A172 (cell line): ENCODE data around the gene MYEF2. TPM values are rescaled to one million over a fixed set of nuclear protein-coding genes. Genes with fewer than 3 reads are reported as not detected.

Source experiments
- DNase-seq: peaks from one replicate; pipeline ENCODE4 v3.0.0-alpha.2; 2015; ENCODE audit warnings: low spot score
- total RNA-seq: library from RNA; depleted of rRNA; stranded (reverse); fragments of >200 nt; shearing (Covaris generic); gene quantifications from 2 replicates; pipeline ENCODE4 v1.2.3, GENCODE V29; 2014; rRNA removed

Gene MYEF2
- total RNA-seq = 30.4 and 41.4 TPM in 2 replicates

- DNase-seq = peak; percentile 60
Measured at GRCh38 chr15:48177766-48178647, at the start of gene MYEF2. Gene MYEF2 (minus strand): TSS chr15:48178295. CDS start chr15:48178237, 58 bp downstream.

- no peak for DNase-seq
Measured at GRCh38 chr15:48225771-48226170, 47.7 kb upstream of the MYEF2 start.

- DNase-seq = no peak
Measured at GRCh38 chr15:48222627-48223026, 44.5 kb upstream of the MYEF2 start.

GRCh38 chr15:48221885-48222284, 43.8 kb upstream of the MYEF2 start:
- DNase-seq = no peak

- DNase-seq = no peak
Measured at GRCh38 chr15:48221261-48221660, 43.2 kb upstream of the MYEF2 start.

GRCh38 chr15:48205981-48206380, 27.9 kb upstream of the MYEF2 start, which contains the start of gene SLC12A1:
Gene SLC12A1 (plus strand): TSS chr15:48206302. CDS start chr15:48207720, 1,418 bp downstream.
- no peak for DNase-seq

GRCh38 chr15:48202068-48202467, 24.0 kb upstream of the MYEF2 start:
- DNase-seq = no peak

- DNase-seq = no peak
Measured at GRCh38 chr15:48191574-48192225, 13.6 kb upstream of the MYEF2 start, which contains the start of gene CTXN2. Gene CTXN2 (plus strand): TSS chr15:48191665. CDS start chr15:48201301, 9,636 bp downstream.

- peak; percentile 56 for DNase-seq
Measured at GRCh38 chr15:48190932-48191573, 13.0 kb upstream of the MYEF2 start.

- DNase-seq = no peak
Measured at GRCh38 chr15:48186271-48186670, 8.2 kb upstream of the MYEF2 start.

GRCh38 chr15:48185529-48185928, 7.4 kb upstream of the MYEF2 start:
- no peak for DNase-seq

- no peak for DNase-seq
Measured at GRCh38 chr15:48182749-48183148, 4.7 kb upstream of the MYEF2 start.

GRCh38 chr15:48178648-48178931, 495 bp upstream of the MYEF2 start:
- DNase-seq = no peak

GRCh38 chr15:48177383-48177765, 721 bp downstream of the MYEF2 start:
- peak; percentile 62 for DNase-seq

GRCh38 chr15:48176957-48177356, 1.1 kb downstream of the MYEF2 start:
- DNase-seq = no peak

GRCh38 chr15:48176112-48176511, 2.0 kb downstream of the MYEF2 start:
- DNase-seq = peak; percentile 65

GRCh38 chr15:48175126-48175525, 3.0 kb downstream of the MYEF2 start:
- DNase-seq = no peak

- DNase-seq = no peak
Measured at GRCh38 chr15:48170981-48171380, 7.1 kb downstream of the MYEF2 start.

- no peak for DNase-seq
Measured at GRCh38 chr15:48168616-48169015, 9.5 kb downstream of the MYEF2 start.

GRCh38 chr15:48153526-48153925, 24.6 kb downstream of the MYEF2 start:
- no peak for DNase-seq

- DNase-seq = peak; percentile 60
Measured at GRCh38 chr15:48149858-48150257, 28.2 kb downstream of the MYEF2 start.

GRCh38 chr15:48147358-48147757, 30.7 kb downstream of the MYEF2 start:
- DNase-seq = no peak

GRCh38 chr15:48145923-48146322, 32.2 kb downstream of the MYEF2 start:
- no peak for DNase-seq
